AG10803 (cell line): ENCODE data around the gene OSBPL5.
A peak's percentile ranks its signal among the peaks of the same experiment; 100 is the strongest.

Experiments used
- DNase-seq: peaks from one replicate; pipeline ENCODE4 v3.0.0; 2010; ENCODE audit warnings: low read depth
- H3K4me3 ChIP-seq: 2 replicates; pipeline ENCODE4 v1.5.1; 2011; ENCODE audit warnings: mild to moderate bottlenecking, low read length, control low read depth
- TF ChIP-seq, protein P1 (sequence below): conservative IDR thresholded peaks from 2 replicates; pipeline ENCODE4 v1.5.1; 2011; ENCODE audit warnings: mild to moderate bottlenecking, low read length, control low read depth, inconsistent platforms

The OSBPL5 gene

GRCh38 chr11:3164552-3165151 lies 458 bp downstream of the OSBPL5 start:
- H3K4me3 ChIP-seq: peak overlapping the region; percentile 91
- no peak for DNase-seq
- TF ChIP-seq, protein P1, sequence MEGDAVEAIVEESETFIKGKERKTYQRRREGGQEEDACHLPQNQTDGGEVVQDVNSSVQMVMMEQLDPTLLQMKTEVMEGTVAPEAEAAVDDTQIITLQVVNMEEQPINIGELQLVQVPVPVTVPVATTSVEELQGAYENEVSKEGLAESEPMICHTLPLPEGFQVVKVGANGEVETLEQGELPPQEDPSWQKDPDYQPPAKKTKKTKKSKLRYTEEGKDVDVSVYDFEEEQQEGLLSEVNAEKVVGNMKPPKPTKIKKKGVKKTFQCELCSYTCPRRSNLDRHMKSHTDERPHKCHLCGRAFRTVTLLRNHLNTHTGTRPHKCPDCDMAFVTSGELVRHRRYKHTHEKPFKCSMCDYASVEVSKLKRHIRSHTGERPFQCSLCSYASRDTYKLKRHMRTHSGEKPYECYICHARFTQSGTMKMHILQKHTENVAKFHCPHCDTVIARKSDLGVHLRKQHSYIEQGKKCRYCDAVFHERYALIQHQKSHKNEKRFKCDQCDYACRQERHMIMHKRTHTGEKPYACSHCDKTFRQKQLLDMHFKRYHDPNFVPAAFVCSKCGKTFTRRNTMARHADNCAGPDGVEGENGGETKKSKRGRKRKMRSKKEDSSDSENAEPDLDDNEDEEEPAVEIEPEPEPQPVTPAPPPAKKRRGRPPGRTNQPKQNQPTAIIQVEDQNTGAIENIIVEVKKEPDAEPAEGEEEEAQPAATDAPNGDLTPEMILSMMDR: no peak

DNA sequence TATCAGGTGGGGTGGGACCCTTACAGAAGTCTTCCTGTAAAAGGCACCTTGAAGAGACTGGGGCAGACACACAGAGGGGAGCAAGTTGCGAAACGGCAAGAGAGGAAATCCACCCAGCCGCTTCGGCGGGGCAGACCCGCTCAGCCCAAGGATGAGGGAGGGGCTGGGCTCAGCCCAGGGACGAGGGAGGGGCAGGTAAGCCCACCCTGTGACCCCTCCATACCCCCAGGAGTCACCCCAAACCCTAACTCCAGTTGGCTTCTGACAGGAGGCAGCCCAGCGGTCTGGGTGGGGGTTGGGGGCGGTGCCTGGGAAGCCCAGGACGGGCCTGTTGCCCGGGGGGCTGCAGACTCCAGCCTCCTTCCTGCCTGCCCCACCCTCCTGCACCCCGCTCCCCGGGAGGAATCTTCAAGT lies 965 bp downstream of the OSBPL5 start:
- peak overlapping the region; percentile 91 for H3K4me3 ChIP-seq
- TF ChIP-seq, protein P1: no peak
- DNase-seq: no peak

GRCh38 chr11:3163241-3163981 lies 1.7 kb downstream of the OSBPL5 start:
- TF ChIP-seq, protein P1: no peak
- no peak for DNase-seq
- peak overlapping the region; percentile 91 for H3K4me3 ChIP-seq

DNA sequence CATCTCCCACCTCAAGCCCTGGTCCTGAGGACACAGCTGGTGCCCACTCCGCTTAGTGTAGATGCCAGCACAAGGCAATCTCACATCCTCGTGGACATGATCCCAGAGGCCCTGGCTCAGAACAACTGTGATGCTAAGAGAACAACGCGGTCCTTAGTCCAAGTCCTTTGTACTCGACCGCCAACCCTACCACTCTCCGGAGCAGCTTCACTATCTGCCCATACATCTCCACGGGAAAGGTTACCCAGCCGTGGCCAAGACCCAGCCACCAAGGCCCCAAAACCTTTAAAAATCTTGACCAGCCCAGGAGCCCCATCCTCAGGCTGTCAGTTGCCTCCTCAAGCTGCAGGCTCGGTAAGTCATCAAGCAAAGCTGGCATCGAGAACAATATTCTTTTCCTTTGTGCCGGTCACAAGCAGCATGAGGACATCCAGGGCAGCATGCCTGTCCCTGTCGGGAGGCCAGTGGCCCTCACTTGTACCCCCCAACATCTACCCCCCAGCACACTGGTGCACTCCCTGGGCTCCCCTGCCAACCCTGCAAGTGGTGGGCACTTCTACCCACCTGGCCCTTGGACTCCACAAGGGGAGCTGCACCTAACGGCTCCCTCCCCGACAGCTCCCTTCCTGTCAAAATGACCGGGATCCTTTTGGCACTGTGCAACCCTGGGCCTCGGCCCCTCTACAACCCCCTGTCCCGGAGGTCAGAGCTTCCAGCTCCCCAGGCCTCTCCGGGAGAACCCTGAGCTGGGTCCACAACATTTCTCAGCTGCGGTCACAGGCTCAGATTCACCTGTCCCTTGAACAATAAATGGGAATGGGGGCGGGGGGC lies 2.5 kb downstream of the OSBPL5 start:
- H3K4me3 ChIP-seq: peak overlapping the region; percentile 91
- TF ChIP-seq, protein P1: no peak
- no peak for DNase-seq

GRCh38 chr11:3161720-3162409 lies 3.2 kb downstream of the OSBPL5 start:
- DNase-seq: no peak
- H3K4me3 ChIP-seq: peak overlapping the region; percentile 91
- TF ChIP-seq, protein P1: no peak

DNA sequence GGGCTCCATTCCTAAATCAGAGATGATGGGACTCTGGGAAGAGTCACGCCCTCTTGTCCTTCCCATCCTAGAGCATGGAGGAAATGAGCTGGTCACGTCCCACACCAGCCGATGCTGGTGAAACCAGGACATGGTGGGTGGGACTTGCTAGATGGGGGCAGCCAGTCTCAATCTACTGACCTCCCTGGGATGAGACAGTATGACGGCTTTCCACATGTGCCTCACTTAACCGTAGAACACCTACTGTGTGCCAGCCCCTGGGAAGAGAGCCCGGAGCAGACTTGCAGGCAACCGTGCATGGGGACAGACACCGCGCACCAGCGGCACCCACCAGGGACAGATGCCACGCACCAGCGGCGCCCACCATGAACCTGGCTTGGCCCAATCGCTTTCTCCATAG lies 3.8 kb downstream of the OSBPL5 start:
- peak; percentile 38 for DNase-seq
- TF ChIP-seq, protein P1: no peak
- H3K4me3 ChIP-seq: peak overlapping the region; percentile 68
